WI38 (cell line): ENCODE data around the gene KANSL1.

Experiments used
- H3K4me3 ChIP-seq: 2 replicates; pipeline ENCODE4 v1.5.1; 2011; ENCODE audit warnings: low read depth, mild to moderate bottlenecking, control low read depth, low read length
- CTCF ChIP-seq: IDR thresholded peaks from 2 replicates; pipeline ENCODE4 v1.5.1; 2012; ENCODE audit warnings: low read depth, mild to moderate bottlenecking, control low read depth, low read length

Gene KANSL1

GRCh38 chr17:46047856-46048255 lies 145.4 kb downstream of the KANSL1 start:
- TF ChIP-seq CTCF = no peak
- no peak overlapping the region for H3K4me3 ChIP-seq

GRCh38 chr17:46047398-46047797 lies 145.8 kb downstream of the KANSL1 start:
- no peak for TF ChIP-seq CTCF
- no peak overlapping the region for H3K4me3 ChIP-seq

DNA sequence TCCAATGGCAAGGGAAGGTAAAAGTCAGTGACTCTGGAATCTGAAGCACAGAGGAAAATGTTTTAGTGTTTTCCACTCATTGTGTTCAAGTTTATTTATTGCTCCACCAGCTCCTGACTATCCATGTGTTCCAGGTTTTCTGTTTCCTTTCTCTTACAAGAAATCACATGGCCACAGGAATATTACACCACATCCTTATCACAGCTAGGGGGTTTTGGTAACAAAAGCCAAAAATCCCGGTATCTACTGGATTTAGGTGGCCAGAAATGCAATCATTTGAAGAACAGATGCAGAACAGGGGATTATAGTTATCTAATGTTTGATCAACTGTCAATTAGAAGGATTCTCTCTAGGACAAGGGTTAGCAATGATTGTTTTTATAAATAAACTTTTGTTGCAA lies 146.3 kb downstream of the KANSL1 start:
- H3K4me3 ChIP-seq = no peak overlapping the region
- no peak for TF ChIP-seq CTCF

GRCh38 chr17:46045639-46046038 lies 147.6 kb downstream of the KANSL1 start:
- no peak for TF ChIP-seq CTCF
- no peak overlapping the region for H3K4me3 ChIP-seq

DNA sequence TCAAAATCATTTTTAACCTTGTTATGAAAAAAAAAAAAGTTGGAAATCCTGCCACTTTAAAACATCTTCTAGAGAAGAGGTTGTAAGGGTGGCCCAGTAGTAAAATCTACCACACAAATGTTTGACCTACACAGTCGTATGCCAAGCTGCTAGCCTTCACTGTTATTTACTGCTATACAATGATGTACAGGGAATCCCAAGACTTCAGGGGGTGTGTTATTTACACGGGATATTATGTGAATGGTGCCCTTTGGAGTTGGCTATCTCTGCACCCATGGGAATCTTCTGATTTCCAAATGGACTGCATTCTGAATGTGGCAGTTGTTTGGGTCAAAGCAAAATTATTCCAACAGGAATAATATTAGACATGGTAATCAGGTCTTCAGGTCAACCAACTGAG lies 148.2 kb downstream of the KANSL1 start:
- no peak overlapping the region for H3K4me3 ChIP-seq
- TF ChIP-seq CTCF = no peak

DNA sequence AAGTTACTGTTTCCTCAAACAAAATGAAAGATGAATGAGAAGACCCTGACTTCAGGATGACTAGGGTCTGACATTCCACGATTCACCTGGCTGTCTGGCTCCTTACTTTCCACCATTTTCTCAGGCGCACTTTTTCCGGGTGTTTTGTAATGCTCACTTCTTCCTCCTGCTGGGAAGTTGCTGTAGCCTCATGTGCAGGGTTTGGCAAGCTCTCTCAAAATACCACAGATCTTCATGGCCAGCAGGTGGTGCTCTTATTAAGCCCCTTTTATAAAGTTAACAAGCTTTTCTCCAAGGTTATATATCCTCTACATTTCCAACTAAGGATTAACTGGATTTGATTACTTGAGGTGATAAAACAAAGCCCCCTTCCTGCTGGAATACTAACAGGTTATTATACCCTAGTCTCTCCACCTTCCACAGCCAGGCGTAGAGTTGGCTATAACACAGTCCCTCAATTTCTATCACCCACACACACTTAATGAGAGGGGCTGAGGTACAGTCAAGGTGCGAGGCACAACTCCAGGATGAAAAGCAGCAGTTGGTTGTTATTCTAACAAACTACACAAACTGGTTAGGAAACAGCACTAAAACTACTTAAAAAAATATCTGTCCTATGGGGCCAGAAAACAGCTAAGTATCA lies 148.8 kb downstream of the KANSL1 start:
- no peak overlapping the region for H3K4me3 ChIP-seq
- TF ChIP-seq CTCF = peak; percentile 79

DNA sequence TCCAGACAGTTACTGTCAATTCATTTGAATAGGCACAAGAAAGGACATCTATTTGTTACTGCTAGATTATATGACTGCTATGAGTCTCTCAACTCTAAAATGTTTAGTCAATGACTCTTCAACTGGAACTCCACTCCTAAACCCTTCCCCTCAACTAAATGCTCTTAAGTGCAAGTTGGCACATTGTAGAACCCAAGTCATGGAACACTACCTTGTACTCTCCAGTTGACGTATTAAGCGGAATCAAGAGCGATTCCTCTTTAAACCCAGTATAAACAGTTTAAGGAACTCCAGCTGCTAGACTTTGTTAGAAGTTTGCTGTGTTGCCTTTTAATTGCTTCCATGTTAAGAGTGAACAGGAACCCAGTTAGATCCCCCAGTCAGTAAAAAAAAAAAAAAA lies 149.6 kb downstream of the KANSL1 start:
- TF ChIP-seq CTCF = no peak

More for the DNA sequence above, 149.6 kb downstream of the KANSL1 start:
- no peak overlapping the region for H3K4me3 ChIP-seq
